Stimulated activated CD4-positive, alpha-beta T cell treated with anti-CD3 and anti-CD28 coated beads, Interleukin-15, amount 100 ng/mL, for 1 hour (primary cell): ENCODE data around the gene SUB1.
"Not testable (repeated sequence)": the region's sequence is repeated elsewhere in the genome, so short reads cannot be mapped to it uniquely, and the experiment has no call there.

ENCODE experiments used
- DNase-seq, 2 donors: peaks; one replicate each; pipeline ENCODE4 v3.0.0-alpha.2; 2020; ENCODE audit warnings: low read depth in 1 of 2, low spot score in 1 of 2

SUB1 gene

GRCh38 chr5:32563614-32564013, 21.7 kb upstream of the SUB1 start:
- DNase-seq: no peak

DNA sequence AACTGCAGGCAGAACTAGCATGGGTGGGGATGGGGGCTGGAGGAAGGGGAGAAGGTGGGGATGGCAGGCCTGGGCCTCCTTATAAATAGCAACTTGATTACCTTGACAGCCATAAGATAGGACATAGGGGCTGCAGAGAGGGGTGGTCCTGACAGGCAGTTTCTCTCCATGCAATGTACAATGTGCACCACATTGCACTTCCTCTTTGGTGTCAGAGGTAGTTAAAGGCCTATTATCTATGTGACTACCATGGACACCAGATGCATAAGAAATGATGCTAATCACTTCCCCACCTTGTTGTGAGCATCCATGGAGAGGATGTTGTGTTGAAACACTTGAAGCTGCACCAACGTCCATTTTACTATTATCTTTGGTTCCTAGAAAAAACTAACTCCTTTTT, 20.2 kb upstream of the SUB1 start:
- DNase-seq: no peak

DNA sequence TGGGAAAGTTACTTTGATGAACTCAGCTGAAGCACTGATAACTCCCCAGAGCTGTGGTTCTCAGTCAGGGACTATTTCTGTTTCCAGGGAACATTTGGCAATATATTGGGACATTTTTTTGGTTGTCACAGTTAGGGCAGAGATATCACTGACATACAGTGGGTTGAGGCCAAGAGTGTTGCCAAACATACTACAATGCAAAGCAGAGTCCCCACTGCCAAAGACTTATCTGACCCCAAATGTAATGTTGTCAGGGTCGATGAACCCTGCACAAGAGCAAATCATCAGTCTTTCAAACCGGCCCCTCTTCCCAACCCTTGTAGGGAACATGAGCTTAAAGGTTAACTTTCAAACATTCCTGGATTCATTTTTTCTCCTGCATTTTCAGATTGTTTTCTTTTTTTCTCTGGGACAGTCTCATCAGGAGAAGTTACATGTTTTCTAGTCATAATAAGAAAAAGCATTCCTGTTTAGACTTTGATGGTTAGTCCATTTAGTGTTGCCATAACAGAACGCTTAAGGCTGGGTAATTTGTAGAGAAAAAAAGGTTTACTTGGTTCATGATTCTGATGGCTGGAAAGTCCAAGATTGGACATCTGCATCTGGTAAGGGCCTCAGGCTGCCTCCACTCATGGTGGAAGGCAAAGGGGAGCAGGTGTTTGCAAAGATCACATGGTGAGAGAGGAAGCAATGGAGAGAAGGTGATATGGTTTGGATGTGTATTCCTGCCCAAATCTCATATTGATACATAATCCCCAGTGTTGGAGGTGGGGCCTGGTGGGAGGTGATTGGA, 18.8 kb upstream of the SUB1 start:
- DNase-seq: no peak

DNA sequence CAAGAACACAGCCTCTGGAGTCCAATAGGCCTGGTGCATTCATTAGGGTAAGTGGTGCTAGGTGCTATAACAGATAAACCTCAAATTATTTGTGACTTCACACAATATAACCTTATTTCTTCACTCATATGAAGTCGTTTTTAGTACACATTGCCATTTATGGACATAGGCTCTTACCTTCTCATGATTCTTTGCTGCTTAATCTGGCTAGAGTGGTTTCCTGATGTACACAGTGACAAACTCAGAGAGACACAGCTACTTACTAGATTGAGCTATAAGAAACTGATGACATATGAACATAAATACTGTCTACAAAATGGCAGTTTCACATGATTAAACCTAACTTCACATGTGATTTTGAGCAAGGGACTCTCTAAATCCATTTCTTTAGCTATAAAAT, 14.2 kb upstream of the SUB1 start:
- no peak for DNase-seq

- no peak for DNase-seq
Measured at GRCh38 chr5:32572778-32573480, 12.4 kb upstream of the SUB1 start.

DNA sequence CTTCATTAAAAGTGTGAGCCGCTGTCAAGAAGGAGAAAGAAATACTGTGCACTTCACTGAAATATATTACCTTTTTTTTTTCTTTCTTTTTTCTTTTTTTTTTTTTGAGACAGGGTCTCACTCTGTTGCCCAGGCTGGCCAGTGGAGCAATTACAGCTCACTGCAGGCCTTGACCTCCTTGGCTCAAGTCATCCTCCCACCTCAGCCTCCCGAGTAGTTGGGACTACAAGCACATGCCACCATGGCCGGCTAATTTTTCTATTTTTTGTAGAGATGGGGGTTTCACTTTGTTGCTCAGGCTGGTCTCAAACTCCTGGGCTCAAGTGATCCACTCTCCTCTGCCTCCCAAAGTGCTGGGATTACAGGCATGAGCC, 11.9 kb upstream of the SUB1 start:
- not testable (repeated sequence) for DNase-seq

GRCh38 chr5:32574540-32575175, 10.7 kb upstream of the SUB1 start:
- DNase-seq: no peak

DNA sequence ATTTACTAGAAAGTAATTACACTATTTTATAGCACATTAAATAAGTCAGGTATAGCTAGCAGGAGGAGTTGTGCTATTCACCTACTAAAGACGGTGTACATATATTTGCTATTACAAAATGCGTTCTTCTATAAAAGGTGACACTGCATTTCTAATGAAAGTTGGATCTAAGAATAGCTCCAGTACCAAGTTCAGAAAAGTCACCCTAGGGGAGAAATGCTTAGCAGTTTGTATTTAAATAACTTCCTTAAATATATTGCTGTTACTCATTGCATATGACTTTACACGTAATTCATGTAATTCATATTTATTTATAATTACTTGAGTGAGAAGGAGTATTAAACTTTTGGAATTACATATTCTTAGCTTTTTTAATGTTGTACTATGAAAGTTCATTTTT, 7.0 kb upstream of the SUB1 start:
- DNase-seq: no peak

- no peak for DNase-seq
Measured at GRCh38 chr5:32578764-32579163, 6.6 kb upstream of the SUB1 start.

- DNase-seq: no peak
Measured at GRCh38 chr5:32581010-32581785, 4.2 kb upstream of the SUB1 start.

GRCh38 chr5:32583582-32584232, 1.6 kb upstream of the SUB1 start:
- no peak for DNase-seq

- no peak for DNase-seq
Measured at GRCh38 chr5:32584646-32585045, 711 bp upstream of the SUB1 start.

- no peak for DNase-seq
Measured at GRCh38 chr5:32585122-32585445, 273 bp upstream of the SUB1 start.

DNA sequence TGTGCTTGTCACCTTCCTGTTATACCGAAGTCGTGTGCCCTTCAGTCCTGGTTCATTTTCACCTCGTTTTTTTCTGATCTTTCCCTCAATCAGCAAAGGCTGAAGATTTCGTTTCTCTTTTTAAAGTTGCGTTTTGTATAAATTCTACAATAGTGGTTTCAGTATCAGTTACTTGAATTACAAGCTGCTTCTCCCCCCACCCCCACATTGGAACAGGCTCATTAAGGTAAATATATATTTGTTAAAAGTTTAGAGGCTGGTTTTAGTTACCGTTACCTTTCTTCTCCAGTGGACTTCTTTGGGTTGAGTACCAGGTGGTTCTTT, 881 bp downstream of the SUB1 start:
- DNase-seq: no peak

DNA sequence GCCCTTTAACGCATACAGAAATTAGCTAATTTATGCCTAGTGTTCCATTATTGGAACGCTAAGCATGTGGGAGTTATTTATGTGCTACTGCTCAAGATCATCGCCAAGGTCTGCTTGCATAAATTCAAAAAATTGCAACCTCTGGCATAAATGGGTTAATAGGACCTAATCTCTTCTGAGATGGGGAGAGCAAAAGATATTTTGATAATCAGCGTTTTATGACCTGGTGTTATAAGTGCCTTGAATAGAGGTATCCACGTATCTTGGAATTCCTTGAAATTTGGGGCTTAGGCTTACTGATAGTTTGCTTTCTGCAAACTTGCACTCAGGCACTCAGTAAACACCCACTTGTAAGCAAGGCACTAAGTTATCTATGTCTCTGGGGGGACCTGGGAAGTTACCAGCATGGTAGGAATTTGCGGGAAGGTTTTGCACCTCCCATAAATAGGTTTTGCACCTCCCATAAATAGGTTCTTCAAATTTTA, 1.8 kb downstream of the SUB1 start:
- DNase-seq: no peak

- DNase-seq: no peak
Measured at GRCh38 chr5:32589416-32589815, 4.1 kb downstream of the SUB1 start.

GRCh38 chr5:32589942-32590869, 4.8 kb downstream of the SUB1 start:
- DNase-seq: no peak

- no peak for DNase-seq
Measured at GRCh38 chr5:32595118-32595517, 9.8 kb downstream of the SUB1 start.

- no peak for DNase-seq
Measured at GRCh38 chr5:32597041-32597629, 11.8 kb downstream of the SUB1 start.
